Measurements from ENCODE around the gene IRF2BP1. TPM values are rescaled to one million over a fixed set of nuclear protein-coding genes. Genes with fewer than 3 reads are reported as not detected.
A peak's percentile ranks its signal among the peaks of the same experiment; 100 is the strongest.

IRF2BP1 gene, protein sequence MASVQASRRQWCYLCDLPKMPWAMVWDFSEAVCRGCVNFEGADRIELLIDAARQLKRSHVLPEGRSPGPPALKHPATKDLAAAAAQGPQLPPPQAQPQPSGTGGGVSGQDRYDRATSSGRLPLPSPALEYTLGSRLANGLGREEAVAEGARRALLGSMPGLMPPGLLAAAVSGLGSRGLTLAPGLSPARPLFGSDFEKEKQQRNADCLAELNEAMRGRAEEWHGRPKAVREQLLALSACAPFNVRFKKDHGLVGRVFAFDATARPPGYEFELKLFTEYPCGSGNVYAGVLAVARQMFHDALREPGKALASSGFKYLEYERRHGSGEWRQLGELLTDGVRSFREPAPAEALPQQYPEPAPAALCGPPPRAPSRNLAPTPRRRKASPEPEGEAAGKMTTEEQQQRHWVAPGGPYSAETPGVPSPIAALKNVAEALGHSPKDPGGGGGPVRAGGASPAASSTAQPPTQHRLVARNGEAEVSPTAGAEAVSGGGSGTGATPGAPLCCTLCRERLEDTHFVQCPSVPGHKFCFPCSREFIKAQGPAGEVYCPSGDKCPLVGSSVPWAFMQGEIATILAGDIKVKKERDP
- 16.9 TPM for total RNA-seq (ENCODE audit: insufficient read depth, low replicate concordance)

DNA sequence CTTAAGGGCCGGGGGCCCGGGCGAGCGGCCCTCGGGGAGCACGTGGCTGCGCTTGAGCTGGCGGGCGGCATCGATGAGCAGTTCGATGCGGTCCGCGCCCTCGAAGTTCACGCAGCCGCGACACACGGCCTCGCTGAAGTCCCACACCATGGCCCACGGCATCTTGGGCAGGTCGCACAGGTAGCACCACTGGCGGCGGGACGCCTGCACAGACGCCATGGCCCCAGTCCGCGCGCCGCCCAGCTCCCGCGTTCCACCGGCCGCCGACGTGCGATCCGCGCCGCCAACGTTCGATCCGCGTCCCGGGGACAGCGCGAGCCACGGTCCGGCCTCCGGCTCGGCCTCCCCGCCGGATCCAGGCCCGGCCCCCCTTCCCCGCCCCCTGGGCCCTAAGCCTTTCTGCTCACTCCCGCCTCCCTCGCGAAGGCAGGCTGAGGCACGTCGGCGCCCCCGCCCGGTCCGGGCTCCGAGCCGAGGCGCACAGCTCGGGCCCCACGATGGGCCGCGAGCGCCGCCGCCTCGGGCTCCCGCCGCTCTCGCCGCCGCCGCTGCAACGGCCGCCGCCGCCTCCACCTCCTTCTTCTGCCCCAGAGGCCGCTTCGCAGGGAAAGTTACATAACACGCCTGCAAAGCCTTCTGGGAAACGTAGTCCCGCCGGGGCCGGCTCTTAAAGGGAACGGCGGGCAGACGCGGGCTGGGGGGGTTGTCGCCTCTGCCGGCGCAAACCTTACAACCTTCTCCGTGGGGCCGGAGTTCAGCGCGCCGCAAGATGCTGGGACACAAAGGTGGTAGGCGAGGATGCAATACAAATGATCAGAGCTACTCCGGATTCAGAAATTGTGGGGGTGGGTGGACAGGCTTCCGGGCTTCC, at the start of gene IRF2BP1:
IRF2BP1 (minus strand) TSS at position 586 of the 871 bp plus-strand sequence; CDS start at position 219, 367 bp downstream.
- DNase-seq (ENCODE audit: low spot score): peak; percentile 97

DNA sequence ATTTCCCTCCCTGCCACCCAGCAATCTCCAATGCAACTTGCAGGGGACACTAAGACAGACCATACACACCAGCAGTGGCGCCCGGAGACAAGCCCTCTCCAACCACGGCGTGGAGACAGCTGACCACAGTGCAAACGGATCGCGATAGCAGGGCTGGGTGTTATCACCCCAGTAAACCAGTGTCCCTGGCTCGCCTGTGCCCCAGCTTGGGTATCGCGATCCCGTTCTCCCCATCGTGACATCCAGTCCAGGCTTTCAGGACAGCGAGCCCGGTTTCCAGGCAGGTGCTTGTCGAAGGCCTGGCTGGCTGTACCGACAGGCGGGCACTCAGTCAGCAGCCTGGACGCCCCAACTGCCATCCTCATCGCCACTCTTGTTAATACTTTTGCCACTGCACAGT, 49.3 kb upstream of the IRF2BP1 start:
- DNase-seq (ENCODE audit: low spot score): no peak

DNA sequence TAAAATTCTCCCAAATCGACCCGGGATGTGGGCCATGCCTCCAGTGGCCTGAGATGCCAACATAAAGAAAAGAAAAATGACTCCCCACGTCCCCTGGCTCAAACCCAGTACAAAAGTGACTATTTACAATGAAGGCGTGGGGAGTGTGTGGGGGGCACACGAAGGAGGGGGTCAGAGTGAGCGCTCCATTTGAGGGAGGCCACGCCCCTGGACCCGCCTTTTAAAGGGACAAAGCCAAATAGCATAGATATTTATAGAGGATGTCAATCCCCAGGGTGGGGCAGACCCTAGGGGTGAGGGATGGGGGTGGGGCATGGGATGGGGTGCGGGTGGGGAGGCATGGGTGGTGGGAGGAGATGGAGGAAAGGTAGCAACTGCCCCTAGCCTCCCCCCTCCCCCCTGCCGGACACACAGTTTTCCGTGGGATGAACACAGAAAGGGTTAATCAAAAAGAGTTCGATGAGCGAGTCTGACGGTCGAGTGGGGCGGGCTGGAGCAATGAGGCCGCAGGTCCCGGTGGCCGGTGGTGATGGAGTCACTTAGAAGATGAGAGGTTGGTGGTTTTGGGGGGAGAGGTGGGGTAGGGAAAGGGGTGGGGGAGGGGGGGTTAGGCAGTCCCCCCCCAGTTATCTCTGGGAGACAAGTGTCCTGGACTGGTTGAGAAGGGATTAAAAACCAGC, 48.8 kb upstream of the IRF2BP1 start:
- DNase-seq (ENCODE audit: low spot score): no peak

DNA sequence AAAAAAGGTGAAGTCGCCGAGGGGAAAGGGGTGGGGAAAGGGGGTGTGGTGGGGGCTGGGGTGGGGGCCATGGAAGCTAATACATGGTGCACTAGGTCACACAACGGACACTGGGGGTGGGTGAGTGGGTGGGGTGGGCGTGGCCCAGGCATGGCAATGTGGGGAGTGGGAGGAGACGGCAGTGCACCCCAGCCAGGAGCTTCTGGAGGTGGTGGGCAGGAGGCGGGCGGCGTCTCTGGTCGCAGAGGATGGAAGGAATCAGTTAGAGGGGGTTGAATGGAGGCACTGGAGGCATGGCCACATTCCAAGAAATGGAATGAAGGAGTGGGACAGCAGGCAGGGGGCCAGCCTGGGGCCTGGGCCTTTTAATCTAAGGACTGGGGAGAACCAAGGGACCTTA, 47.8 kb upstream of the IRF2BP1 start:
- no peak for DNase-seq (ENCODE audit: low spot score)

DNA sequence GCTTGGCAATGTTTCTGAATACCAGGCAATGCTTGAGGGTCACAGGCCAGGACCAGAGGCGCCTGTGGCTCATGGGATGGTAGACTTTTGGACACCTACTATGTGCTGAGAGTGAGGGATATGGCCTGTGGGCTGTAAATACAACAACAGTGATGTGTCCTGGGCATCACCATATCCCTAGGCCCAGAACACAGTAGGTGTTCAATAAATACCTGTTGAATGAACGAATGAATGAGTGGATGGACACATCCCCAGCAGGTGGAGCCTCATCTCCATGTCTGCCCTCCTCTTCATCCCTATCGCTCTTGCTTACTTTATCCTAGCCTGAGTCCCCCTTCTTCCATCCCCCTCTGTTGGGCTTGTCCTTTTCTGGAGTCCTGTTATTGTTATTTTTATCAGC, 45.1 kb upstream of the IRF2BP1 start:
- no peak for DNase-seq (ENCODE audit: low spot score)

DNA sequence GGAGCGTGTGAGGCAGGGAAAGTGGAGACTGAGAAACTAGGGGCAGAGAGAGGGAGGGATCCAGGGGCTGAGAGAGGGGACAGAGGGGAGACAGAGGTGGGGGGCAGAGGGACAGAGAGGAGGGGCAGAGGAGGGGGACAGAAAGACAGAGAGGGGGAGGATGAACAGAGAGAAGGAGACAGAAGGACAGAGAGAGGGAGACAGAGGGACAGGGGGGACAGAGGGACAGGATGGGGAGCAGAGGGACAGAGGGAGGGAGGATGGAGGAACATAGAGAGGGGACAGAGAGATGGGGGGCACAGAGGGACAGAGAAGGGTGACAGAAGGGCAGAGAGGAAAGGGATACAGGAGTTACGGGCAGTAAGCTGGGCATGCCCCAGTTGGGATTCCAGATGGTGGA, 43.3 kb upstream of the IRF2BP1 start:
- no peak for DNase-seq (ENCODE audit: low spot score)

DNA sequence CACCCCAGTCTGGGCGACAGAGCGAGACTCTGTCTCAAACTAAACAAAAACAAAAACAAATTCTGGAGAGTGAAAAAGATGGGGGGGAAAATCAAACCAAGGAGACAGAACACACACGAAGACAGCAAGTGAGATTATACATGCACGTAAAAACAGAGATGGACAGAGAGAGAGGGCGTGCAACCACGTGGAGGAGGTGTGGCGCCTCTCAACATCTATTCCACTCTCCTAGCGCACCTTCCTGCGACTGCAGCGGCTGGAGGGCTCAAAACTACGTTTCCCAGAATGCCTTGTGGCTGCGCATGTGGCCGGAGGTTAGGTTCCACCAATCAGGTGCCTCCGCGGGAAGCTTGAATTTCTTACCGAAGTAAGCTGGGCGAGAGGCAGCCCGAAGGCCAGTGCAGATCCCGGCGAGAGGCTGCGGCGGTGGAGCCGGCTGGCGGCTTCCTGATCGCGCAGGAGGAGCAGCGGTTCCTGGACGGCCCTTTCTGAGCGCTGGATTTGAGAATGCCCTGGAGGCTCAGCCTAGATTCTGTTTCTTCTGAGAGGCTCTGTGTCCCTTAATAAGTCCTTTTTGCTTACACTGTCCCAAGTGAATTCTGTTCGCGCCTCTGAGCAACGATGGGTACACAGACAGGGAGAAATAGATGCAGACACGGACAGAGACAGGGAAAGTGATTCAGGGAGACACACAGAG, 41.8 kb upstream of the IRF2BP1 start:
- peak; percentile 88 for DNase-seq (ENCODE audit: low spot score)

DNA sequence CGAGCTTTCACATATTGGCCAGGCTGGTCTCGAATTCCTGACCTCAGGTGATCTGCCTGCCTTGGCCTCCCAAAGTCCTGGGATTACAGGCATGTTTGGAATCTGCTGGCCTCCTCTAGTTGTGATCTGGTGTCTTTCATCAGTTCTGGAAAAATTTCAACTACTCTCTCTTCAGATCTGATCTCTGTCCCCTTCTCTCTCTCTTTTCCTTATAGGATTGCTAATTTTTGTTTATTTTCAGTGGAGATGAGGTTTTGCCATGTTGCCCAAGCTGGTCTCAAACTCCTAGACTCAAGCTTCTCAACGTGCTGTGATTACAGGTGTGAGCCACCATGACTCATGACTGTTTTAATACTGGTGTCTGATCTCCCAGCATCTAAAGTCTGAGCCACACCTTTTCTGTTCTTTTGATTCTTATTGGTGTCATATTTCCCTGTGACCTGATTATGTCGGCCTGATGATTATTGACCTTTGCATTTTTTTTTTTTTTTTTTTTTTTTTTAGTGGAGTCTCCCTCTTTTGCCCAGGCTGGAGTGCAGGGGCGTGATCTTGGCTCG, 39.0 kb upstream of the IRF2BP1 start:
- DNase-seq (ENCODE audit: low spot score): no peak

DNA sequence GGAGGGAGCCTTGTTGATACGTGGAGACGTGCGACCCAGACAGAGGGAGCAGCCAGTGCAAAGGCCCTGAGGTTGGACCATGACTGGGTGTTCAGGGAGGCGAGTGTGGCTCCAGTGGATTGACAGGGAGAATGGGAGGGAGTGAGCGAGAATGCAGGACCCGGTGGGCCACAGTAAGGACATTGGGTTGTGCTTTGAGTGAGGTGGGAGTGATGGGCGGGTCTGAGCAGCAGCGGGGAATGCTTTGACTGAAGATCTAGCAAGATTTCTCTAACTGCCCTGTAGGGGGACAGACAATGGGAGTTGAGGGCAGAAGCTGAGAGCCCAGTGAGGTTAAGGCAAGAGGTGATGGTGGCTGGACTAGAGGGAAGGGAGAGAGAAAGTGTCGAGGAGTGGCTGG, 36.3 kb upstream of the IRF2BP1 start:
- no peak for DNase-seq (ENCODE audit: low spot score)

DNA sequence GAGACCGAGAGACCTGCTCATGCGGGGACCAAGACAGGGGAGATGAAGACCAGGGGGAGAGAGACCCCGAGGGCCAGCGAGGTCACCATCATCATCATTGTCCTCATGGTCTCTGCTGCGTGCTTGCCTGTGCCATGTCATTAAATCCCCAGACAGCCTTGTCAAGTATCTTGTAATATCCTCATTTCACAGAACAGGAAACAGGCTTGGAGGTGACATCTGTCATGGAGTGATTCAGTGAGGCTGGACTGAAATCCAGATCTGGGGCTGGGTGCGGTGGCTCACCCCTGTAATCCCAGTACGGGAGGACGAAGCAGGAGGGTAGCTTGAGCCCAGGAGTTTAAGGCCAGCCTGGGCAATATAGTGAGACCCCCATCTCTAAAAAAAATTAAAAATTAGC, 34.5 kb upstream of the IRF2BP1 start:
- no peak for DNase-seq (ENCODE audit: low spot score)

DNA sequence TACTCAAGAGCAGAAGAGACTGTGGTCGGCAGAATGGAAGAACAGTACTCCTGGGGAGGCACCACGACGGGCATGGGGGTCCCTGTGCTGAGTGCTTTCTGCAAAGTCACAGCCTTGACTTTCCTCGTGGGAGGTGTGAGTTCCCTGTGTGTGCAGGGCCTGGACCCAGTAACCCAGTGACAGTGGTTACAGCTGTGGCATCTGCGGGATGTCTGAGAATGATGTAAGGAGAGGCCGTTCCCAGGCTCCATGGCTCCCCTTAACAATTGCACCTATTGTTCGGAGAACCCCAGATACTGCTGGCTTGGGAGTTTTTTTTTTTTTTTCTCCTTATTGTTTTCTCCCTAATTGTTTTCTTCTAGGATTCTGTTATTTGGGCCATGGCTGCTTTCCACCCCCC, 33.7 kb upstream of the IRF2BP1 start:
- DNase-seq (ENCODE audit: low spot score): no peak

DNA sequence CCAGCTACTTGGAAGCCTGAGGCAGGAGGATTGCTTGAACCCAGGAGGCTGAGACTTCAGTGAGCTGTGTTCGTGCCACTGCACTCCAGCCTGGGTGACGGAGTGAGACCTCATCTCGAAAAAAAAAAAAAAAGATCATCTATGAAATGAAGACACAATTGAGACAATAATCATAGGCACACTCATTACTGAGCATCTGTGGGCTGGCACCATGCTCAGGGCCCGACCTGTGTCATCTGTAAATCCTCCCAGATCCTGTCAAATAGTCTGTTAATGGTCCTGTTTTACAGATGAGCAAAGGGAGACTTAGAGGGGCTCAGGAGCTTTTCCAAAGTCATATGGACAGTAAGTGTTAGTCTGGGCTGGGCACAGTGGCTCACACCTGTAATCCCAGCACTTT, 32.8 kb upstream of the IRF2BP1 start:
- no peak for DNase-seq (ENCODE audit: low spot score)

DNA sequence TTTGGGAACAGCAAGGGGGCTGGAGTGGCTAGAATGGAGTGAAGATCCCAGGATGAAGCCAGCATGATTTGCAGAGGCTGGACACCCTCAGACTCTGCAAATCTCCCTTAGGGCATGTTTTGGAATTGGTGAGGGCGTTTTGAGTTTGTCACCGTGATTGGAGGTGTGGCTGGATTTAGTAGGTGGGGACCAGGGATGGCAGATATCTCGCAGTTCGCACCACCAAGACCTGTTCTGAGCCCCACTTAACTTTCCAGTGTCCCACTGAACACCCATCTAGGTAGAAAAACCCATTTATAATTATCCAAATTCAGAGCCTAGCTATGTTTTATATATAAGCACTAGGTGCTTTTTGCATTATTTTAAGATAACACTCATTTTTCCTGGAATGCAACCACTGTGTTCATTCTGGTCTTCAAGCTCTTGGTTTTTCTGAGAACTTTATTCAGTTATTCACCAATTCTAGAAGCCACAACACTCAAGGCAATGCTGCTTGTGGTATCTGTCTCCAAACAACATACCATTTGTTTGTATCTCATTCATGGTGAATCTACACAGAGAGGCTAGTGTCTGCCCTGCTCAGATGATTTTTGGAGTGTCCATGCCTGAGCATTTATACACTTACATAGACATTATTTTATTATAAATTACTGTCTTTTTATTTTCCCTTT, 31.6 kb upstream of the IRF2BP1 start:
- DNase-seq (ENCODE audit: low spot score): no peak

DNA sequence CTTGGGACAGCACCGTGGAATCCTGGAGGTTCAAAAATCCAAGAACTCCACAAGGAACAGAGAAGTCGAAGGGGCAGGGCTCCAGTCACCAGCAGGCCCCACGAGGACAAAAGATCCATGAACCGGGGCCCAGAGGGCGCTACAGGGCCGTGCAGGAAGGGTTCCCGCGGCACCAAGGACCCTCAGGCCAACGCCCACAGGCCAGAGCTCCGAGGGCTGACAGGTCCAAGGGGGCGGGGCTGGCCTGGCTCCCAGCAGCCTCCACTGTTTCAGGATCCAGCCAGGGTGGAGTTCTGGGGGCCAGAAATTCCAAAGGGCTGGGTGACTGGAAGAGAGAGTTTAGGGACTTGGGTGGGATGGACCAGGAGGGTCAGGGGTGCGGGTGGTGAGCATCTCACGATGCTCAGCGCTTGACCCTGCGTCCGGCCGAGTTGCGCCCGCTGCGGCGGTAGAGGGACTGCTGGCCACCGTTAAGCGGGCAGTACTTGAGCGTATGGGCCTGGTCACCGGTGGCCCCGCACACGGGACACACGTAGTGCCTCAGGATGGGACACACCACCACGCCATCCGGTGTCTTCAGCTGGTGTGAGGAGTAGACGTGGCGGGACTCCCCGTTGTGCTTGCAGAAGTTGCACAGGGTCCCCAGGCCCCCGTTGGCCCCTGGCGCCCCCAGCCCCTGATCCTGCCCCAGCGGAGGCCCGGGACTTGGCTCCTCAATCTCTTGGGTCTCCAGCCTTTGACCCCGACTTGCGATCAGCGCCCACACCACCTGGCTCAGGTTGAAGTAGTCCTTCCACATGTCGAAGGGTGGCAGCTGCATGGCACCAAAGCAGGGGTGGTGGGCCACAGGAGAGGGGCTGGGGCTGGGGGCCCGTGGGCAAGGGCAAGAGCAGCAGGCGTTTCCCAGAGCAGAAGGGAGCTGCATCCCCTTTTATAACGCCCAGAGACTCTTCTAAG, 28.2 kb upstream of the IRF2BP1 start, which contains the start of gene NANOS2:
NANOS2 (minus strand) TSS at position 905 of the 957 bp plus-strand sequence; CDS start at position 820, 85 bp downstream.
- no peak for DNase-seq (ENCODE audit: low spot score)

DNA sequence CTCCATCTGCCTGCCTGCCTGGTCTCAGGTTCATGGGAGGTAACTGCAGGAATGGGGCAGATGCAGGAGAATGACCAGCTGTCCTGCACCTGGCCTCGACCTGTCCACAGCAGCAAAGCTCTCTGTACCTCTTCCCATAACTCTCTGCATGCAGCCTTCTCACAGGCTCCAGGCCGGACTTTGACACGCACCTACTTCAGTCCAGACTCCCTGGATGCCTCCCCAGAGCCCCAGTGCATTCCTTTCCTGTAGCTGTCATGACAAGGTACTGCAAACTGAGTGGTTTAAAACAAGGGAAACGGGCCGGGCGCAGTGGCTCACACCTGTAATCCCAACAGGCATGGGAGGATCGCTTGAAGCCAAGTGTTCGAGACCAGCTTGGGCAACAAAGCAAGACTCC, 25.4 kb upstream of the IRF2BP1 start:
- no peak for DNase-seq (ENCODE audit: low spot score)

DNA sequence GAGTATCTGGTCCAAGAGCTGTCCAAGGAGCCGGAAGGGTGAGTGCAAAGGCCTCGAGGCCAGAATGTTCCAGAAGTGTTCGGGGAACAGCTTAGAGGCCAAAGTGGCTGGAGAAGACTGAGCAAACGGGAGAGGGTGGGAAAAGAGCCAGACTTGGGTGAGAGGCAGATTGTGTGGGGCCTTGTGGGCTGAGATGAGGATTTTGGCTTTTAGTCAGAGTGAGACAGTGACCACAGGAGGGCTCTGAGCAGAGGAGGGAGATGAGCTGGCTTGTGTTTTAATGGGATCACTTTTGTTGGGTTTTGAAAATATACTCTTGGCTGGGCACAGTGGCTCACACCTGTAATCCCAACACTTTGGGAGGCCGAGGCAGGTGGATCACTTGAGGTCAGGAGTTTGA, 23.0 kb upstream of the IRF2BP1 start:
- no peak for DNase-seq (ENCODE audit: low spot score)

DNA sequence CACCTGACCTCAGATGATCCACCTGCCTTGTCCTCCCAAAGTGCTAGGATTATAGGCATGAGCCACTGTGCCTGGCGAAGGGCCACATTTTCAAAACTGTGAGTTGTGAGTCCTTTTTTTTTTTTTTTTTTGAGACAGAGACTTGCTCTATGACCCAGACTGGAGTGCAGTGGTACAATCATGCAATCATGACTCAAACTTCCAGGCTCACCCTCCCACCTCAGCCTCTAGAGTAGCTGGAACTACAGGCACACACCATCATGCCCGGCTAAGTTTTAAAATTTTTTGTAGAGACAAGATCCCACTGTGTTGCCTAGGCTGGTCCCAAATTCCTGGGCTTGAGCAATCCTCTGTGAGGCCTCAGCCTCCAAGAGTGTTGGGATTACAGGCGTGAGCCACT, 20.3 kb upstream of the IRF2BP1 start:
- DNase-seq (ENCODE audit: low spot score): no peak

DNA sequence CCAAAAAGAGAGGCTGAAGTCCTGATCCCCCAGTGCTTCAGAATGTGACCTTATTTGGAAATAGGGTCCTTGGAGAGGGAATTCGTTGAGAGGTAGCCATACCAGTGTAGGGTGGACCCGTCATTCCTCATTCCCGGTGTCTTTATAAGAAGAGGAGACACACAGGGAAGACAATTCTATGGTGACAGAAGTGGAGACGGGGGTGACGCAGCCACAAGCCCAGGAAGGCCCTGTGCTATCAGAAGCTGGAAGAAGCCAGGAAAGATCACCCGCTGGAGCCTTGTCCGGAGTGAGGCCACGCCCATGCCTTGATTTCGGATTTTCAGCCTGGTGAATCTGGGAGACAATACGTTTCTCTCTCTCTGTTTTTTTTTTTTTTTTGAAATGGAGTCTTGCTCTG, 19.1 kb upstream of the IRF2BP1 start:
- no peak for DNase-seq (ENCODE audit: low spot score)
